Gastroesophageal sphincter (tissue), 3 donors: ENCODE data around the gene NDUFS8.

Experiments used
- POLR2A ChIP-seq, 2 donors: fragments of 450-650 bp; IDR thresholded peaks; one replicate each; pipeline ENCODE4 v1.6.1; 2017; ENCODE audit warnings: antibody characterized with exemption in 2 of 2, mild to moderate bottlenecking in 2 of 2, moderate library complexity in 1 of 2
- POLR2AphosphoS5 ChIP-seq: sonication (generic); formaldehyde crosslinking; IDR thresholded peaks from one replicate; pipeline ENCODE4 v1.6.1; 2017; ENCODE audit warnings: antibody characterized with exemption
- TF ChIP-seq, protein P1 (sequence below), 4 experiments: fragments of 200-600 bp in 2 of 4; fragments of 450-650 bp in 2 of 4; sonication (generic) in 1 of 4; IDR thresholded peaks; one replicate each; pipeline ENCODE4 v1.5.1; 2017 to 2019; ENCODE audit warnings: antibody characterized with exemption in 4 of 4, mild to moderate bottlenecking in 2 of 4, moderate library complexity in 2 of 4

DNA sequence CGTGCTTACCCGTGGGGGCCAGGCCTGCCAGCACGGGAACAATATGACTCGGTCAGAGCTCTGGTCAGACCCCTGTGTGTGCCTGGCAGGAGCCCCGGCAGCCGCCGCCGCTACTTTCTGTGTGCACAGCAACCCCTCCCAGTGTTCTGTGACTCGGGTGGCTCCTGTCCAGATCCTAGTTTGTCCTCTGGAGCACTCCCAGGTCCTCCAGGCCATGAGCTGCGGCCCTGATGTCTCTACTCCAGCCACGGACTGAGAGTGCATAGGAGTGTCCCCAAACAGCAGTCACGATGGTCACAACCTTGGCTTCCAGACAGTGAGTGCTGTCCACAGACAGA is 3.2 kb downstream of the NDUFS8 start:
- TF ChIP-seq, protein P1, sequence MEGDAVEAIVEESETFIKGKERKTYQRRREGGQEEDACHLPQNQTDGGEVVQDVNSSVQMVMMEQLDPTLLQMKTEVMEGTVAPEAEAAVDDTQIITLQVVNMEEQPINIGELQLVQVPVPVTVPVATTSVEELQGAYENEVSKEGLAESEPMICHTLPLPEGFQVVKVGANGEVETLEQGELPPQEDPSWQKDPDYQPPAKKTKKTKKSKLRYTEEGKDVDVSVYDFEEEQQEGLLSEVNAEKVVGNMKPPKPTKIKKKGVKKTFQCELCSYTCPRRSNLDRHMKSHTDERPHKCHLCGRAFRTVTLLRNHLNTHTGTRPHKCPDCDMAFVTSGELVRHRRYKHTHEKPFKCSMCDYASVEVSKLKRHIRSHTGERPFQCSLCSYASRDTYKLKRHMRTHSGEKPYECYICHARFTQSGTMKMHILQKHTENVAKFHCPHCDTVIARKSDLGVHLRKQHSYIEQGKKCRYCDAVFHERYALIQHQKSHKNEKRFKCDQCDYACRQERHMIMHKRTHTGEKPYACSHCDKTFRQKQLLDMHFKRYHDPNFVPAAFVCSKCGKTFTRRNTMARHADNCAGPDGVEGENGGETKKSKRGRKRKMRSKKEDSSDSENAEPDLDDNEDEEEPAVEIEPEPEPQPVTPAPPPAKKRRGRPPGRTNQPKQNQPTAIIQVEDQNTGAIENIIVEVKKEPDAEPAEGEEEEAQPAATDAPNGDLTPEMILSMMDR (IDR thresholded peaks at IDR 0.05), result no peak
- no peak for TF ChIP-seq POLR2AphosphoS5
- TF ChIP-seq POLR2A (IDR thresholded peaks at IDR 0.05), result no peak
